ENCODE results near the gene BORCS6.

BORCS6 gene

DNA sequence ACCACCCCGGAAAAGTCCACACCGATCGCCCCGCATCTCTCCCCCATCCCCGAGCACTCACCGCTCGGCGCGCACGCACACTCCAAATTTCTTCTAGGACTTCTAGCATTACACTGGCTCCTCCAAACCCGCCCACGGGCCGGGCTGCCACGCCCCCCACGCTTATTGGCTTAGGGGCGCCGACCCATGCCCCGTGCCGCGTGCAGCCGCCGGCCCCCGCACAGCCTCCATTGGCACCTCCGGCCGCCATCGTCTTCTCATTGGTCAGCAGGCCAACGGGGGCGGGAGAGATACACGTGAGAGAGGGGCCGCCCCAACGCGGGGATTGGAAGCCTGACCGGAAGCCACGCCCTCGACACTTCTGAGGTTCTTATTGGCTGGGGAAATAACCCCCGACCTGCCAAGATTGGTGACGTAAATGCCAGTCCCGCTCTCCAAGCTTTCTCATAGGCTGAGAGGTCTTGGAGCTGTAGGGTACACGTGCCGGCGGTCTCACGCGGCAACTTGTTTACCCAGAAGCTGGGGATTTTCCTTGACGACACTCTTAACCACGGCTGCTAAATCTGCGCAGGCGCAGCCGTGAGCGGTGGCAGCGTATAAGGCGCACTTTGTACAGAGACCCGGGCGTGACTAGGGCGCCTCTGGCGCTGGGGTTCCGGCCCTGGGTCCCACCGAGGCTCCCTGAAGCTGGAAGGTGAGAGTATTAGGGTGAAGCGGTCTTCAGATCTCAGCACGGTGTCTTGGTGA, 33.6 kb downstream of the BORCS6 start:
- TF ChIP-seq, protein P1, sequence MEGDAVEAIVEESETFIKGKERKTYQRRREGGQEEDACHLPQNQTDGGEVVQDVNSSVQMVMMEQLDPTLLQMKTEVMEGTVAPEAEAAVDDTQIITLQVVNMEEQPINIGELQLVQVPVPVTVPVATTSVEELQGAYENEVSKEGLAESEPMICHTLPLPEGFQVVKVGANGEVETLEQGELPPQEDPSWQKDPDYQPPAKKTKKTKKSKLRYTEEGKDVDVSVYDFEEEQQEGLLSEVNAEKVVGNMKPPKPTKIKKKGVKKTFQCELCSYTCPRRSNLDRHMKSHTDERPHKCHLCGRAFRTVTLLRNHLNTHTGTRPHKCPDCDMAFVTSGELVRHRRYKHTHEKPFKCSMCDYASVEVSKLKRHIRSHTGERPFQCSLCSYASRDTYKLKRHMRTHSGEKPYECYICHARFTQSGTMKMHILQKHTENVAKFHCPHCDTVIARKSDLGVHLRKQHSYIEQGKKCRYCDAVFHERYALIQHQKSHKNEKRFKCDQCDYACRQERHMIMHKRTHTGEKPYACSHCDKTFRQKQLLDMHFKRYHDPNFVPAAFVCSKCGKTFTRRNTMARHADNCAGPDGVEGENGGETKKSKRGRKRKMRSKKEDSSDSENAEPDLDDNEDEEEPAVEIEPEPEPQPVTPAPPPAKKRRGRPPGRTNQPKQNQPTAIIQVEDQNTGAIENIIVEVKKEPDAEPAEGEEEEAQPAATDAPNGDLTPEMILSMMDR (IDR thresholded peaks at IDR 0.05; ENCODE audit: insufficient read depth, low read length, poor library complexity, severe bottlenecking) = no peak
- TF ChIP-seq EZH2phosphoT487 (conservative IDR thresholded peaks at IDR 0.05; ENCODE audit: low read length) = no peak
- peaks cover 15% of the 10 kb centered on the region for H3F3A ChIP-seq (ENCODE audit: insufficient read depth)
- H3K27ac ChIP-seq (ENCODE audit: low read depth, low read length) = peak overlapping the region; percentile 70
- peak overlapping the region; percentile 66 for H3K9ac ChIP-seq (ENCODE audit: low read length)
- peaks cover 8% of the 10 kb centered on the region; the same call in 1 of the 2 replicates for H3K79me2 ChIP-seq (ENCODE audit: insufficient read depth, low read length)
- H3K9me3 ChIP-seq (ENCODE audit: insufficient read depth, low read length) = no peaks in the 10 kb centered on the region
- peak overlapping the region; percentile 61 for H3K4me3 ChIP-seq (ENCODE audit: insufficient read depth, low read length, poor library complexity, severe bottlenecking)
- no peaks in the 10 kb centered on the region for H4K20me1 ChIP-seq (ENCODE audit: low read depth, low read length)
- no peaks in the 10 kb centered on the region for H3K27me3 ChIP-seq (ENCODE audit: low read length)
- H3K9me2 ChIP-seq (replicated peaks; ENCODE audit: insufficient read depth, low read length) = no peaks in the 10 kb centered on the region
- H3K36me3 ChIP-seq (ENCODE audit: low read length) = no peaks in the 10 kb centered on the region
- H2AFZ ChIP-seq (ENCODE audit: low read depth, low read length, severe bottlenecking) = peak overlapping the region; percentile 28
- peak overlapping the region; percentile 82 for H3K4me2 ChIP-seq (ENCODE audit: low read depth, low read length, poor library complexity, severe bottlenecking)

DNA sequence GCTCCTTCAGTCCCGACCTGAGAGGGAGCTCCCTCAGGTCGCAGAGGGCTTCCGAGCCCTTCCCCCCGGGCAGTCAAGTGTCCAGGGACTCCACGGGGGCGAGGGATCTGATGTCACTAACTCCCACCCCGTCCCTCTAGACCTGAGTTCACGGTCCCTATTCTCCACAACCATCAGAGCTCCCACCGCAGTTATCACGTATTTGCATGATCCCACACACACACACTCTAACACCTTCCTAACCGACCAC, 34.1 kb downstream of the BORCS6 start:
- H3K27me3 ChIP-seq (ENCODE audit: low read length) = no peaks in the 10 kb centered on the region
- TF ChIP-seq, protein P1 (IDR thresholded peaks at IDR 0.05; ENCODE audit: insufficient read depth, low read length, poor library complexity, severe bottlenecking) = no peak
- TF ChIP-seq EZH2phosphoT487 (conservative IDR thresholded peaks at IDR 0.05; ENCODE audit: low read length) = no peak
- peak overlapping the region; percentile 59 for H3K9ac ChIP-seq (ENCODE audit: low read length)
- H3K27ac ChIP-seq (ENCODE audit: low read depth, low read length) = no peak overlapping the region
- peaks cover 8% of the 10 kb centered on the region; the same call in 1 of the 2 replicates for H3K79me2 ChIP-seq (ENCODE audit: insufficient read depth, low read length)
- peak overlapping the region; percentile 80 for H3K4me2 ChIP-seq (ENCODE audit: low read depth, low read length, poor library complexity, severe bottlenecking)
- H3K9me3 ChIP-seq (ENCODE audit: insufficient read depth, low read length) = no peaks in the 10 kb centered on the region
- peaks cover 15% of the 10 kb centered on the region for H3F3A ChIP-seq (ENCODE audit: insufficient read depth)
- no peaks in the 10 kb centered on the region for H4K20me1 ChIP-seq (ENCODE audit: low read depth, low read length)
- H3K36me3 ChIP-seq (ENCODE audit: low read length) = no peaks in the 10 kb centered on the region
- H3K9me2 ChIP-seq (replicated peaks; ENCODE audit: insufficient read depth, low read length) = no peaks in the 10 kb centered on the region
- H2AFZ ChIP-seq (ENCODE audit: low read depth, low read length, severe bottlenecking) = peak overlapping the region; percentile 21
- peak overlapping the region; percentile 61 for H3K4me3 ChIP-seq (ENCODE audit: insufficient read depth, low read length, poor library complexity, severe bottlenecking)

DNA sequence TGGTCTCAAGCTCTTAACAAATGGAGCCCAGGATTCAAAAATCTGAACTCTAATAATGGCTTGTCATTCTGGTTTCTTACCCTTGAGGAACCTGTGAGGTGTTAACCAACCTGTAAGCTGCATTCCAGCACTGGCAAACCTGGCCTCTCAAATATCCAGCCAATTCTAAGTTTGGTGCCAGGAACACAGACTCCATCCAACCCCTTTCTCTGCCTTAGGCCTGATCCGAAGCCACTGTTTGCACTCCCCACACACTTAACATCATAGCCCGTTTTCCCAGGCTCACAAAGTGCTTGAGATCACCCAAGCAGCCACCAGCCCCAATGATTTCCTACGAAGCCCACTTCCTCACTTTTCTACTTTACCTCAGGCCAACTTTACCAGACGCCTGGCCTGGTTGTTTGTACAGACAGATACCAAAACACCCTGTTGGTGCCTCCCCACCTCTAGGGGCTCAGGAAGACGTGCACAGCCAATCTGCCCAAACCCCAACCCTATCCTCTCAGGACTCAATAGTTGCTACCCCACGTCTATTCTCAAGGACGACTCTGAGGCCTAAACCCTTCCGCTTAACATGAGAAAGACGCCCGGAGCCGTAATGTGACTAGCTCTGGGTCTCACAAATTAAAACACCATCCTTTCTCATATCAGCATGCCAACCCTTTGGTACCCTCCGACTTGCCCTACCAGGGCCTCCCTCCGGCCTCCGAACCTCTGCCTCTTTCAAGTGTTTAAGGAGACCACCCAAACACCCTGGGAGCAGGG, 34.6 kb downstream of the BORCS6 start:
- Histone ChIP-seq H3K79me2 (ENCODE audit: insufficient read depth, low read length) (peaks cover 8% of the 10 kb centered on the region; the same call in 1 of the 2 replicates), H3K9me3 (ENCODE audit: insufficient read depth, low read length) (no peaks in the 10 kb centered on the region), H4K20me1 (ENCODE audit: low read depth, low read length) (no peaks in the 10 kb centered on the region), H3K9me2 (replicated peaks; ENCODE audit: insufficient read depth, low read length) (no peaks in the 10 kb centered on the region), H3K27me3 (ENCODE audit: low read length) (no peaks in the 10 kb centered on the region), H3F3A (ENCODE audit: insufficient read depth) (peaks cover 15% of the 10 kb centered on the region; the same call in 1 of the 2 replicates), H3K27ac (ENCODE audit: low read depth, low read length) (no peak overlapping the region), H3K36me3 (ENCODE audit: low read length) (no peaks in the 10 kb centered on the region), H3K9ac (ENCODE audit: low read length) (peak overlapping the region; percentile 59), H3K4me3 (ENCODE audit: insufficient read depth, low read length, poor library complexity, severe bottlenecking) (peak overlapping the region; percentile 61), H3K4me2 (ENCODE audit: low read depth, low read length, poor library complexity, severe bottlenecking) (peak overlapping the region; percentile 80), H2AFZ (ENCODE audit: low read depth, low read length, severe bottlenecking) (peak overlapping the region; percentile 21)
- TF ChIP-seq, protein P1 (IDR thresholded peaks at IDR 0.05; ENCODE audit: insufficient read depth, low read length, poor library complexity, severe bottlenecking) = no peak
- no peak for TF ChIP-seq EZH2phosphoT487 (conservative IDR thresholded peaks at IDR 0.05; ENCODE audit: low read length)

Data from SU-DHL-6 (cell line).